Osteocyte (in vitro differentiated cells): ENCODE results near the gene GAA. TPM values are rescaled to one million over a fixed set of nuclear protein-coding genes. Genes with fewer than 3 reads are reported as not detected.

Experiments
- DNase-seq: peaks from one replicate; pipeline ENCODE4 v3.0.0; 2021; ENCODE audit warnings: mixed read lengths; ENCODE audit not compliant: unreplicated experiment; ENCODE audit errors: extremely low spot score
- H3K27ac Mint-ChIP-seq: one replicate; pipeline ENCODE4 v1.8.0; 2021; ENCODE audit warnings: mild to moderate bottlenecking, mixed read lengths; ENCODE audit not compliant: unreplicated experiment
- H3K27me3 Mint-ChIP-seq: one replicate; pipeline ENCODE4 v1.8.0; 2021; ENCODE audit warnings: mixed read lengths; ENCODE audit not compliant: unreplicated experiment
- H3K36me3 Mint-ChIP-seq: one replicate; pipeline ENCODE4 v1.8.0; 2021; ENCODE audit warnings: mixed read lengths; ENCODE audit not compliant: unreplicated experiment
- H3K4me1 Mint-ChIP-seq: one replicate; pipeline ENCODE4 v1.8.0; 2021; ENCODE audit warnings: mixed read lengths; ENCODE audit not compliant: unreplicated experiment
- H3K4me3 Mint-ChIP-seq: one replicate; pipeline ENCODE4 v1.8.0; 2021; ENCODE audit warnings: mild to moderate bottlenecking, moderate library complexity, mixed read lengths; ENCODE audit not compliant: unreplicated experiment
- H3K9me3 Mint-ChIP-seq: one replicate; pipeline ENCODE4 v1.8.0; 2021; ENCODE audit warnings: mixed read lengths; ENCODE audit not compliant: unreplicated experiment
- total RNA-seq: library from RNA; stranded (reverse); gene quantifications from 2 replicates; pipeline ENCODE4 v1.2.1, GENCODE V29; 2021
- TF ChIP-seq, protein P1 (sequence below): fragments of 200-600 bp; sonication (generic); IDR thresholded peaks from 2 replicates; pipeline ENCODE4 v1.5.0; 2021; ENCODE audit warnings: antibody characterized with exemption, mild to moderate bottlenecking, moderate library complexity

The GAA gene
- total RNA-seq, 1 donor from 2014 or later, result 64.7 TPM

DNA sequence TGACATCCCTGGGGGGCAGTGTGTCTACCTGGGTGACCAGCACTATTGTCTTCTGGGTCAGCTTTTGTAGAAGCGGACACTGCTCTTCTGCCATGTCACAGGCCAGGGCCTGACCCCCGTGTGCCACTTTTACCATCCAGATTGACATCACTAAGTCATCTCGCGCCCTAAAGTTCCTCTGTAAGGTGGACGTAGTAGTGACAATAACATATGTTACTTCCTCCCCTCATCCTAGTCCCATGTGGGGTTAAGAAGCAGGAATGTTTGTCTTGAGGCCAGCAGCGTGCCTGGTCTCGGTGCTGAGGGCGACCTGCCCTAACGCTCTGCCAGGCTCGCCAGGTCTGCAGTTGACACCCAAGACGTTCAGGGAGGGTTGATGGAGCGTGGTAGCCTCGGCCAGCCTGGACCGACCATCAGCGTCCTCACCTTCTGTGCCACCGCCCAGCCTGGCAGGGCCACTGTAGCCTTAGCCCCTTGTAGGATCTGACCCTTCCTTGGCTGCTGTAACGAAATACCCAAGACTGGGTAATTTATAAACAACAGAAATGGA is 20.7 kb downstream of the GAA start:
- Mint-ChIP-seq H3K27ac (no peak overlapping the region), H3K27me3 (peaks cover 5% of the 10 kb centered on the region), H3K36me3 (no peaks in the 10 kb centered on the region), H3K4me1 (no peaks in the 10 kb centered on the region), H3K4me3 (no peak overlapping the region), H3K9me3 (no peaks in the 10 kb centered on the region)
- TF ChIP-seq, protein P1, sequence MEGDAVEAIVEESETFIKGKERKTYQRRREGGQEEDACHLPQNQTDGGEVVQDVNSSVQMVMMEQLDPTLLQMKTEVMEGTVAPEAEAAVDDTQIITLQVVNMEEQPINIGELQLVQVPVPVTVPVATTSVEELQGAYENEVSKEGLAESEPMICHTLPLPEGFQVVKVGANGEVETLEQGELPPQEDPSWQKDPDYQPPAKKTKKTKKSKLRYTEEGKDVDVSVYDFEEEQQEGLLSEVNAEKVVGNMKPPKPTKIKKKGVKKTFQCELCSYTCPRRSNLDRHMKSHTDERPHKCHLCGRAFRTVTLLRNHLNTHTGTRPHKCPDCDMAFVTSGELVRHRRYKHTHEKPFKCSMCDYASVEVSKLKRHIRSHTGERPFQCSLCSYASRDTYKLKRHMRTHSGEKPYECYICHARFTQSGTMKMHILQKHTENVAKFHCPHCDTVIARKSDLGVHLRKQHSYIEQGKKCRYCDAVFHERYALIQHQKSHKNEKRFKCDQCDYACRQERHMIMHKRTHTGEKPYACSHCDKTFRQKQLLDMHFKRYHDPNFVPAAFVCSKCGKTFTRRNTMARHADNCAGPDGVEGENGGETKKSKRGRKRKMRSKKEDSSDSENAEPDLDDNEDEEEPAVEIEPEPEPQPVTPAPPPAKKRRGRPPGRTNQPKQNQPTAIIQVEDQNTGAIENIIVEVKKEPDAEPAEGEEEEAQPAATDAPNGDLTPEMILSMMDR, result no peak
- DNase-seq, result no peak

DNA sequence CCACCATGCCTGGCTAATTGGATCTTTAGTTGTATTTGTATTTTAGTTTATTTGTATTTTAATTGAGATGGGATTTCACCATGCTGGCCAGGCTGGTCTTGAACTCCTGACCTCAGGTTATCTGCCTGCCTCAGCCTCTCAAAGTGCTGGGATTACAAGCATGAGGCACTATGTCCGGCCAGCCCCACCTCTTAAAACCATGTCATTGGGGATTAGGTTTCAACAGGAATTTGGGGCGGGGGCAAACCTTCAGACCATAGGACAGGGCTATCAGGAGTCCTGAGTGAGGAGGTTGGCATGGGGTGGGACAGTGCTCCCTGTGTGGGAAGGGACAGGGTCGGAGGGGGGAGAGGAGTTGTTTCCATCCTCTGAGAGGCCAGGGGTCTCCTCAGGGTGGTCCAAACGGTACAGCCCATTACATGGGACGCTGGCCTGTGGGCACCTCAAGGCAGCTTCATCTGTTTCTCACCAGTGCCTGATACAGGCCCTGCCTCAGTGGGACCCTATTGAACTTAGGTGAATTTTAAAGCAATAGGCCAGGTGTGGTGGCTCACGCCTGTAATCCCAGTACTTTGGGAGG is 21.6 kb downstream of the GAA start:
- no peaks in the 10 kb centered on the region for H3K9me3 Mint-ChIP-seq
- no peaks in the 10 kb centered on the region for H3K36me3 Mint-ChIP-seq
- no peaks in the 10 kb centered on the region for H3K4me1 Mint-ChIP-seq
- TF ChIP-seq, protein P1, result no peak
- H3K27ac Mint-ChIP-seq, result no peak overlapping the region
- peaks cover 10% of the 10 kb centered on the region for H3K27me3 Mint-ChIP-seq
- H3K4me3 Mint-ChIP-seq, result no peak overlapping the region
- no peak for DNase-seq

DNA sequence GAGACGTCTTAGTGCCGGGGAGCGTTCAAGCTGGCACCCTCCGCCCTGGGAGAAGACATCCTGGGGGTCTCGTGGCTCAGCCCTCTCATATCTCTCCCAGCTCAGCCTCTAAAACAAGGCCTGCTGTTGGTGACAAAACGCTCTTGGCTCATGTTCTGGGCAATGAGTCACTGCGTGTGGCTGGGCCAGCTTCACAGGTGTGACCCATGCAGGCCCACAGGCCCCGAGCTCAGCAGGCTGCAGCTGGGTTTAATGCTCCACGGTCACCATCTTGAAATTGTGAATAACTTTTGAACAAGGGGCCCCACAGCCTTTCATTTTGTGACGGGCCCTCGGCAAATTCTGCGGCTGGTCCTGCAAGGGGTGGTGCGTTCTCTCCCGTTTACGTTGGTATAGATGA is 22.4 kb downstream of the GAA start:
- Mint-ChIP-seq H3K4me1 (no peaks in the 10 kb centered on the region), H3K9me3 (no peaks in the 10 kb centered on the region), H3K27me3 (peaks cover 17% of the 10 kb centered on the region), H3K4me3 (no peak overlapping the region), H3K27ac (no peak overlapping the region), H3K36me3 (no peaks in the 10 kb centered on the region)
- TF ChIP-seq, protein P1, result no peak
- DNase-seq, result no peak

DNA sequence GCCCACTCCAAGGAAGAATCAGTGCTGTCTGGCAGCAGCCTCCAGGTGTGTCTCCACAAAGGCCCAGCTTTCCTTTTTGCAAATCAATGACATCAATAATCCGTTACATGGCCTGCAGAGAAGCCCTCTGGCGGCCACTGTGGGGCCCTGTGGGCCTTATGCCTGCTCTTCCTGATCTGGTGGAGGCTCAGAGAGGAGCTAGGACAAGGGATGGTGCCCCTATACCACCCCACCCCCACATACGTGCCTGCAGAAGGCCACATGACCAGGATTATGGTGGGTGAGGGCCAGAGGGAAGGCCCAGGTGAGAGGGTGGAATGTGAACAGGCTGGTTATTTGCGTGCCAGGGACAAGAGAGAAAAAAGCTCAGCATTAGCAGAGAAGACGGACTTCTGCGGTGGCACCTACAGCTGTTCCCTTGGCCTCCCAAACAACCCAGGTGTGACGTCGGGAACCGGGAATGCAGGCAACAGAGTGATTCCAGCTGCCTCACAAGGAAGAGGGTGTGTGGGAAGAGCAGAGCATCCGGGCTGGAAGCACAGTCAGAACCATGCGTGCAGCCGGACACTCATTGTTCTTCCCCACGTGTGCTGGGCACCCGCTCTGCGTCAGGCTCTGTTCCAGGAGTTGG is 23.1 kb downstream of the GAA start:
- no peak for DNase-seq
- Mint-ChIP-seq H3K4me3 (no peak overlapping the region), H3K9me3 (no peaks in the 10 kb centered on the region), H3K4me1 (no peaks in the 10 kb centered on the region), H3K27ac (no peak overlapping the region), H3K27me3 (peaks cover 23% of the 10 kb centered on the region), H3K36me3 (no peaks in the 10 kb centered on the region)
- TF ChIP-seq, protein P1, result peak; percentile 33

DNA sequence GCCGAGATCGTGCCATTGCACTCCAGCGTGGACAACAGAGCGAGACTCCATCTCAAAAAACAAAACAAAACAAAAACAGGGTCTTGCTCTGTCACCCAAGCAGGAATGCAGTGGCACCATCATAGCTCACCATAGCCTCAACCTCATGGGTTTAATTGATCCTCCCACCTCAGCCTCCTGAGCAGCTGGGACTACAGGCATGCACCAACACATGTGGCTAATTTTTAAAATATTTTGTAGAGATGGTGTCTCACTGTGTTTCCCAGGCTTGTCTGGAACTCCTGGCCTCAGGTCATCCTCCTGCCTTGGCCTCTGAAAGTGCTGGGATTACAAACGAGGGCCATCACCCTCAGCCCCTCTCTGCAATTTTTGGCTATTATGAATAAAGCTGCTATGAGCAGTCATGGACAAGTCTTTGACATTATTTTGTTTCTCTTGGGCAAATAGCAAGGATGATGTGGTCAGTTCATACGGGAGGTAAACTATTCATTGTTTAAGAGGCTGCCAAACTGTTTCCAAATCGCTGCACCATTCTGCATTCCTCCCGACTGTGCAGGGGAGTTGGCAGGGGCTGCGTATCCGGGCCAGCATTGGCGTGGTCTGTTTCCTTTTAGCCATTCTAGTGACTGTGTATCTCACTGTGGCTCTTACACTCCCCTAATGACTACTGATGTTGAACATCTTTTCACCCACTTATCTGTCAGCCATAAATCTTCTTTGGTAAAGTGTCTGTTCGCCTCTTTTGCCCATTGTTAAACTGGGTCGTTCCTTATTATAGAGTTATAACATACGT is 24.5 kb downstream of the GAA start:
- no peak overlapping the region for H3K27ac Mint-ChIP-seq
- H3K4me3 Mint-ChIP-seq, result no peak overlapping the region
- TF ChIP-seq, protein P1, result no peak
- DNase-seq, result no peak
- no peaks in the 10 kb centered on the region for H3K36me3 Mint-ChIP-seq
- H3K9me3 Mint-ChIP-seq, result no peaks in the 10 kb centered on the region
- no peaks in the 10 kb centered on the region for H3K4me1 Mint-ChIP-seq
- peaks cover 29% of the 10 kb centered on the region for H3K27me3 Mint-ChIP-seq
